CD4-positive, alpha-beta T cell treated with Interleukin-1 beta for 1 hour (primary cell): ENCODE results near the gene ZNF12.
"Not testable (repeated sequence)": the region's sequence is repeated elsewhere in the genome, so short reads cannot be mapped to it uniquely, and the experiment has no call there.

Experiments
- DNase-seq, 2 donors: peaks; one replicate each; pipeline ENCODE4 v3.0.0-alpha.2; 2020 to 2022

The ZNF12 gene

GRCh38 chr7:6691103-6691502 lies 15.6 kb downstream of the ZNF12 start:
- DNase-seq = no peak

GRCh38 chr7:6680146-6680545 lies 26.6 kb downstream of the ZNF12 start:
- no peak for DNase-seq

GRCh38 chr7:6675807-6676405 lies 30.8 kb downstream of the ZNF12 start:
- no peak for DNase-seq

GRCh38 chr7:6670851-6671250 lies 35.9 kb downstream of the ZNF12 start:
- not testable (repeated sequence) for DNase-seq

- DNase-seq = no peak
Observed at GRCh38 chr7:6658618-6659345, 48.0 kb downstream of the ZNF12 start.

- DNase-seq = no peak
Observed at GRCh38 chr7:6656413-6656812, 50.3 kb downstream of the ZNF12 start.

GRCh38 chr7:6655636-6656385 lies 50.9 kb downstream of the ZNF12 start:
- DNase-seq = no peak

- DNase-seq = no peak
Observed at GRCh38 chr7:6654842-6655610, 51.7 kb downstream of the ZNF12 start.

- no peak for DNase-seq
Observed at GRCh38 chr7:6654113-6654841, 52.5 kb downstream of the ZNF12 start.

- no peak for DNase-seq
Observed at GRCh38 chr7:6653071-6654003, 53.4 kb downstream of the ZNF12 start.

GRCh38 chr7:6652446-6653011 lies 54.2 kb downstream of the ZNF12 start:
- no peak for DNase-seq

GRCh38 chr7:6651851-6652445 lies 54.8 kb downstream of the ZNF12 start:
- no peak for DNase-seq

GRCh38 chr7:6650521-6651011 lies 56.2 kb downstream of the ZNF12 start:
- DNase-seq = no peak

GRCh38 chr7:6650086-6650485 lies 56.7 kb downstream of the ZNF12 start:
- DNase-seq = no peak

- no peak for DNase-seq
Observed at GRCh38 chr7:6649241-6649961, 57.3 kb downstream of the ZNF12 start.

- no peak for DNase-seq
Observed at GRCh38 chr7:6648815-6649104, 58.0 kb downstream of the ZNF12 start.

- no peak for DNase-seq
Observed at GRCh38 chr7:6648066-6648814, 58.5 kb downstream of the ZNF12 start.

GRCh38 chr7:6647541-6647940 lies 59.2 kb downstream of the ZNF12 start:
- DNase-seq = no peak

- no peak for DNase-seq
Observed at GRCh38 chr7:6647080-6647479, 59.7 kb downstream of the ZNF12 start.
